Measurements from ENCODE around the gene CSTB.

CSTB gene

DNA sequence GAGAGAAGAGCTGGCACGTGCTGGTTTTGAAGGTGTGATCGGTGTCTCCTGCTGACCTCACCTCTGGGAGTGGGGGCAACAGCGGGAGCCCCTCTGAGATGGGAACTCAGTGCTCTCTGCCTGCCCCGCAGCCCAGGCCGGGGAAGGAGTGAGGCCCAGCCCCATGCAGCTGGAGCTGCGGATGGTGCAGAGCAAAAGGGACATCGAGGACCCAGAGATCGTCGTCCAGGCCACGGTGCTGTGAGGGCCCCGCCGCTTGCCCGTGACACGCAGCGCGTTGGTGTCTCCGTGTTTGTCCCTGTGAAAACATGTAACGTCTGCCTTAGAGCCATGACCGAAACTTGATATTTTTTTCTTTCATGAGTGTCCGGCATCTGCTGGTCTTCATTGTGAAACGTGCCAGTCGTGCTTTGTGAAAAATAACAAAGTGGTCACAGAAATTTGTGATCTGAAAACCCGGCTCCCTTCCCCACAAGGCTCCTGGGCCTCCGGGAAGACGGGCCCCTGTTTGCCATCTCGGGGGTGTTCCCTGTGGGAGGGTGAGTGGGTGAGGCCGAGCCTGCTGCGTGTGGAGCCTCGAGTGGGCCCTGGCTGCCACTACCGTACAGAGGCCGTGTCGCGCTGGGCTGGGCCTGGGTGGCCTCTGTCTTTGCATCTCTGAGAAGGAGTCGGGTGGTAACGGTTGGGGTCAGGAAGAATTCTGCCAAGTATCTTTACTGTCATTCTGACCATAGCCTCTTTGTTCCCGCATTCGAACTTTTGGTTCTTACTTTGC, 20.1 kb downstream of the CSTB start:
- TF ChIP-seq FOXP2 (optimal IDR thresholded peaks at IDR 0.05; ENCODE audit: control extremely low read depth, extremely low read length, insufficient read depth) = no peak
- TF ChIP-seq POLR2AphosphoS5 (IDR thresholded peaks at IDR 0.05; ENCODE audit: borderline replicate concordance, low read depth, low read length) = no peak
- no peak for TF ChIP-seq EZH2 (IDR thresholded peaks at IDR 0.05)
- Histone ChIP-seq H3K9me3 (ENCODE audit: low read depth, low read length) (no peaks in the 10 kb centered on the region), H3K36me3 (ENCODE audit: insufficient read depth, low read length) (no peaks in the 10 kb centered on the region; the same call in 1 of the 2 replicates), H3K4me3 (no peak overlapping the region), H3K27ac (no peak overlapping the region), H3K9ac (ENCODE audit: insufficient read length) (no peak overlapping the region)
- no peak for DNase-seq (ENCODE audit: low read depth, low spot score)

DNA sequence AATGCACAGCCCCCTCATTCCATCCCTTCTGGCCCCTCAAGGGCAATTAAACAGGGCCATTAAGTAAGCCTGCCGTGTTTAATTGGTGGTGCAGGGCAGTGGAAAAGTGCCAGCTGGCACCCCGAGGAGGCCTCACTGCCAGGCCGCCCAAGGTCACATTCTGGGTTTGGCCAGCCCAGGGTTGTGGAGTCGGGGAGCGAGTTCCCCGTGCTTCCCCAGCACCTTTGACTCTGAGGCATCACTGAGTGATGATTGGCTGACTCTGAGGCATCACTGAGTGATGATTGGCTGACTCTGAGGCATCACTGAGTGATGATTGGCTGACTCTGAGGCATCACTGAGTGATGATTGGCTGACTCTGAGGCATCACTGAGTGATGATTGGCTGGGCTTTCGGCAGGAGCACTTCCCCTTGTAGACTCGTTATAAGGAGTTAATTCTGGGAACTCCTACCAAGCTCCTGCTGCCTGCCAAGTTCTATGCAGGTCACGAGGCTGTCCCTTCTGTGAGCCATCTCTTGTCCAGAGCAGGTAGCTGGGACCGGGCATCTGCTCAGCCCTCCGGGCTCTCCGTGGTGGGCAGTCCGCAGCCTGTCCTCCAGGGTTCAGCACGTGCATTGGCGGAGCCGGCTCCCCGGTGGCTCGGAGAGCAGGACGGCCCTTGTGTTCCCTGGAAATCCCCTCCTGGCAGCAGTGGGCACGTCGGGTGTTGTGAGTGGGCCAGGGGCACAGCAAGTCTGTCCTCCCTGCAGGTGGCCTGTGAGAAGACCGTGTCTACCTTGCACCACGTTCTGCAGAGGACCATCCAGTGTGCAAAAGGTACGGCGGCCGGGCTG, 20.9 kb downstream of the CSTB start:
- Histone ChIP-seq H3K4me3 (no peak overlapping the region), H3K27ac (no peak overlapping the region), H3K9me3 (ENCODE audit: low read depth, low read length) (no peaks in the 10 kb centered on the region), H3K9ac (ENCODE audit: insufficient read length) (no peak overlapping the region), H3K36me3 (ENCODE audit: insufficient read depth, low read length) (no peaks in the 10 kb centered on the region; the same call in 1 of the 2 replicates)
- TF ChIP-seq FOXP2 (optimal IDR thresholded peaks at IDR 0.05; ENCODE audit: control extremely low read depth, extremely low read length, insufficient read depth) (no peak), POLR2AphosphoS5 (IDR thresholded peaks at IDR 0.05; ENCODE audit: borderline replicate concordance, low read depth, low read length) (no peak), EZH2 (IDR thresholded peaks at IDR 0.05) (no peak)
- no peak for DNase-seq (ENCODE audit: low read depth, low spot score)

DNA sequence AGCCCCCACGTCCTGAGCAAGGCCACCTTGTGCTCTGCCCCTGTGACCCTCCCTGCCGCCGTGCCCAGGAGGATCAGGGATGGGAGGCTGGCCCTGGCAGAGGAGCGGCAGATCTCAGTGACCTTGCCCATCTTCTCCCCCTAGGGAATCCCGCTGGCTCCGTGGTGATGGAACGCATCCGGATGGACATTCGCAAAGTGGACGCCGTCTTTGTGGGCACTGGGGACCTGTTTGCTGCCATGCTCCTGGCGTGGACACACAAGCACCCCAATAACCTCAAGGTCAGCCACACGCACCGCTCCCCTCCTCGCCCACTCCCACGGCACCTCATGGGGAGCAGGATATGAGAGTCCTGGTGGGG, 22.7 kb downstream of the CSTB start:
- DNase-seq (ENCODE audit: low read depth, low spot score) = no peak
- Histone ChIP-seq H3K9ac (ENCODE audit: insufficient read length) (no peak overlapping the region), H3K9me3 (ENCODE audit: low read depth, low read length) (no peaks in the 10 kb centered on the region), H3K36me3 (ENCODE audit: insufficient read depth, low read length) (no peaks in the 10 kb centered on the region; the same call in 1 of the 2 replicates), H3K27ac (no peak overlapping the region), H3K4me3 (no peak overlapping the region)
- no peak for TF ChIP-seq FOXP2 (optimal IDR thresholded peaks at IDR 0.05; ENCODE audit: control extremely low read depth, extremely low read length, insufficient read depth)
- no peak for TF ChIP-seq POLR2AphosphoS5 (IDR thresholded peaks at IDR 0.05; ENCODE audit: borderline replicate concordance, low read depth, low read length)
- no peak for TF ChIP-seq EZH2 (IDR thresholded peaks at IDR 0.05)

DNA sequence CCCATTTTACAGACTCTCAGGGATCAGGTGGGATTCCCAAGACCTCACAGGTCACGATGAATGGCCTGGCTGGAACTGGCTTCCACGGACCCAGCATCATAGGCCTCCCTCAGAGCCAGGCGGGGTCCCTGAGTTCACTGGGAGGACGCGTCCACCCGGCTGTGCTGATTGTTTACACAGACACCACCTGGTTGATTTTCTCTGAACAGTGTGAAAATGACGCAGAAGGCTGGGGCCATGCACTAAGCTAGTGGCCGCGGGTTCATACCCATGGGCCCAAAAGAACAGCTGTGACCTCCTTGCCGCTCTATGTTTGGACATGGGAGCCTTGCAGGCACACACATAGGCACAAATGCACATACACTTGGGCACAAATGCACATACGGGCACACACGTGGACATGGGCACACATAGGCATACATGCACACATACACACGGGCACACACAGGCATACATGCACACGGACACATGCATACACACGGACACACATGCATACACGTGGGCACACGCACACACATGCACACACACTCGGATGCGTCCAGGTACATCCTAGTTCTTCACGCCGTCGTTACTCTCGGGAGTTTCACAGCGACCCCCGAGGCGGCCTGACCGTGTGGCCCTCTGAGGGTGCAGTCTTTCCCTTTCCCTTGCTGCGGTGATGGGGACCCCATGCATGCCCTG, 23.2 kb downstream of the CSTB start:
- TF ChIP-seq EZH2 (IDR thresholded peaks at IDR 0.05) (no peak), POLR2AphosphoS5 (IDR thresholded peaks at IDR 0.05; ENCODE audit: borderline replicate concordance, low read depth, low read length) (no peak), FOXP2 (optimal IDR thresholded peaks at IDR 0.05; ENCODE audit: control extremely low read depth, extremely low read length, insufficient read depth) (no peak)
- Histone ChIP-seq H3K9ac (ENCODE audit: insufficient read length) (no peak overlapping the region), H3K36me3 (ENCODE audit: insufficient read depth, low read length) (no peaks in the 10 kb centered on the region; the same call in 1 of the 2 replicates), H3K27ac (no peak overlapping the region), H3K9me3 (ENCODE audit: low read depth, low read length) (no peaks in the 10 kb centered on the region), H3K4me3 (no peak overlapping the region)
- DNase-seq (ENCODE audit: low read depth, low spot score) = no peak

DNA sequence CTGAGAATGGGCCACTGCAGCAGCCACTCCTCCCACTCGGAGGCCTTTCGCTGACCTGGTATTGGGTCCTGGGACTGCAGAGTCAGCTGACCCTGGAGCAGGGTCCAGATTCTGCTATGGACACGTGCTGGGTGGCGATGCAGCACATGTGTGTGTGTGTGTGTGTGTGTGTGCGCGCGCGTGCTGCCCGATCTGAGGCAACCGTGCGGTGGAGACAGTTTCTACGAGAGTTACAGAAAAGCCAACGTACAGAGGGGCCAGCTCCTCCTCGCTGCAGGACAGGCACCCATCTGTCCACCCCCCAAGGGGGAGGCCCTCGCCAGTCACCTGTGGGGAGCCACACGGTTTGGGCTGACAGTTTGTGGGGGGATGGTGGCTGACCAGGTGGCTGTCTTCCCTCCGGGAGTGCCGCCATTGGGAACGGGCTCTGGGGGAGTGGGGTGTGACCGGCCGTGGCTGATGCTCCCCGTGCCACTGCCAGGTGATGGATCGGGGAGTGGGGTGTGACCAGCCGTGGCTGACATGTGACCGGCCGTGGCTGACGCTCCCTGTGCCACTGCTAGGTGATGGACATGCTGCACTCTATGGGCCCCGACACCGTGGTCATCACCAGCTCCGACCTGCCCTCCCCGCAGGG, 24.0 kb downstream of the CSTB start:
- Histone ChIP-seq H3K36me3 (ENCODE audit: insufficient read depth, low read length) (no peaks in the 10 kb centered on the region; the same call in 1 of the 2 replicates), H3K9ac (ENCODE audit: insufficient read length) (no peak overlapping the region), H3K27ac (no peak overlapping the region), H3K4me3 (no peak overlapping the region), H3K9me3 (ENCODE audit: low read depth, low read length) (no peaks in the 10 kb centered on the region)
- no peak for TF ChIP-seq EZH2 (IDR thresholded peaks at IDR 0.05)
- no peak for TF ChIP-seq FOXP2 (optimal IDR thresholded peaks at IDR 0.05; ENCODE audit: control extremely low read depth, extremely low read length, insufficient read depth)
- no peak for TF ChIP-seq POLR2AphosphoS5 (IDR thresholded peaks at IDR 0.05; ENCODE audit: borderline replicate concordance, low read depth, low read length)
- DNase-seq (ENCODE audit: low read depth, low spot score) = no peak

DNA sequence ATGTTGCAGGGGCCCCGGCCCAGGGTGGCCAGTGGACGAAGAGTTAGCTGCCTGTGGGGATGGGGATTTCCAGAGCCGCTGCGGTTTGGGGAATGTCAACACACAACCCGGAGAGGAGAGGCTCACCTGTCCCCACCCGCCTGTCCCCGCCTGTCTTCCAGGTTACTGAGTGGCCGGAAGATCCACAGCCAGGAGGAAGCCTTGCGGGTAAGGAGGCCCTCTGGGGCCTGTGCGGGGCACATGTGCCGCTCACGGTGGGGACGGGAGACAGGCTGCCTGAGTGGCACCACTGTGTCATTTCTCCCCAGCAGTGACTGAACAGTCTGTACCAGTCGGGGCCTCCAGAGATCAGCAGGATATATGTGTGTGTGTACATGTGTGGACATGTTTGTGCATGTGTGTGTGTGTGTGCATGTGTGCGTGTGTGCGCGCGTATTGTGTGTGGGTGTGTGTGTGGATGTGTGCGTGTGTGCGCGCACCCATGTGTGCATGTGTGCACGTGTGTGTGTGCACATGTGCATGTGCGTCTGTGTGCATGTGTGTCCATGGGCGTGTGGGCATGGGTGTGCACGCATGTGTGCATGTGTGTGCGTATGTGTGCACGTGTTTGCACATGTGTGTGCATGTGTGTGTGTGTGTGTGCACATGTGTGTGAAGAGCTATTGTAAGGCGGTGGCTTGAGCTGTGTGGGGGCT, 25.6 kb downstream of the CSTB start:
- no peak overlapping the region for H3K9ac ChIP-seq (ENCODE audit: insufficient read length)
- no peaks in the 10 kb centered on the region for H3K9me3 ChIP-seq (ENCODE audit: low read depth, low read length)
- no peak overlapping the region for H3K27ac ChIP-seq
- H3K4me3 ChIP-seq = no peak overlapping the region
- no peaks in the 10 kb centered on the region for H3K36me3 ChIP-seq (ENCODE audit: insufficient read depth, low read length)
- DNase-seq (ENCODE audit: low read depth, low spot score) = no peak
- TF ChIP-seq EZH2 (IDR thresholded peaks at IDR 0.05) (no peak), FOXP2 (optimal IDR thresholded peaks at IDR 0.05; ENCODE audit: control extremely low read depth, extremely low read length, insufficient read depth) (no peak), POLR2AphosphoS5 (IDR thresholded peaks at IDR 0.05; ENCODE audit: borderline replicate concordance, low read depth, low read length) (no peak)

DNA sequence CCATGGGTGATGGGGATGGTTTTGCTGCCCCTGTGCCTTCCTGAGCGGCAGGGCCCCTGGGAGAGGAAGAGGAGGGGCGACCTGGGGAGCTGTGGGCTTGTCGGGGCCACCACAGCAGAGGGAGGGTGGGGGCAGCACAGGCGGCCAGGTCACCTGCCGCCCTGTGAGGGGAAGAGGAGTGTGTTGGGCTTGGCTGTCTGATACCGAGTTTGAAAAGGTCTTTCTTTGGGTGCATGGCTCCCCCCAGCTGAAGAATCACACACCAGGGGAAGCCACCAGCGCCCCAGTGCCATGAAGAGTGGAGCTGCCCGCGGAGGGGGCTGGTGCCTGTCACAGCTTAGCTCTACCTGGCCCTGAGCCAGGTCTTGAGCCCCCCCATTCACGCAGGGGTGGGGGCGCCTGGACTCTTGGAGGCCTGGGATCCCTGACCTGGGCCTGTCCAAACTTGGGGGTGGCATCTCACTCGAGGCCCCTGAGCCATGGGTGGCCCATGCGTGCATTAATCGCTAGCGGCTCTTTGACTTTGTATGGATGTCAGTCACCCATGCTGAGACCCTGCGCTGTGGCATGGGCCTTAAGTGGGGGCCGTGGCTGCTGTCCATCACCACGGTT, 26.4 kb downstream of the CSTB start:
- H3K4me3 ChIP-seq = no peak overlapping the region
- no peaks in the 10 kb centered on the region for H3K36me3 ChIP-seq (ENCODE audit: insufficient read depth, low read length)
- H3K9me3 ChIP-seq (ENCODE audit: low read depth, low read length) = no peaks in the 10 kb centered on the region
- no peak for DNase-seq (ENCODE audit: low read depth, low spot score)
- H3K9ac ChIP-seq (ENCODE audit: insufficient read length) = no peak overlapping the region
- no peak for TF ChIP-seq EZH2 (IDR thresholded peaks at IDR 0.05)
- TF ChIP-seq POLR2AphosphoS5 (IDR thresholded peaks at IDR 0.05; ENCODE audit: borderline replicate concordance, low read depth, low read length) = no peak
- TF ChIP-seq FOXP2 (optimal IDR thresholded peaks at IDR 0.05; ENCODE audit: control extremely low read depth, extremely low read length, insufficient read depth) = no peak
- no peak overlapping the region for H3K27ac ChIP-seq
